HG03378 (cell line): Measurements from ENCODE around the gene MLPH.

Experiments
- ATAC-seq: cut with Tn5 transposase; IDR thresholded peaks from one replicate; pipeline ENCODE4 v1.9.1; 2021; ENCODE audit warnings: mild to moderate bottlenecking, moderate library complexity; ENCODE audit not compliant: unreplicated experiment

The MLPH gene

GRCh38 chr2:237486819-237487448 is at the start of gene MLPH:
TSS of gene MLPH (plus strand) at chr2:237487251. CDS start at chr2:237493427, 6,176 bp downstream.
- no peak for ATAC-seq

GRCh38 chr2:237437566-237437965 is 49.5 kb upstream of the MLPH start:
- no peak for ATAC-seq

DNA sequence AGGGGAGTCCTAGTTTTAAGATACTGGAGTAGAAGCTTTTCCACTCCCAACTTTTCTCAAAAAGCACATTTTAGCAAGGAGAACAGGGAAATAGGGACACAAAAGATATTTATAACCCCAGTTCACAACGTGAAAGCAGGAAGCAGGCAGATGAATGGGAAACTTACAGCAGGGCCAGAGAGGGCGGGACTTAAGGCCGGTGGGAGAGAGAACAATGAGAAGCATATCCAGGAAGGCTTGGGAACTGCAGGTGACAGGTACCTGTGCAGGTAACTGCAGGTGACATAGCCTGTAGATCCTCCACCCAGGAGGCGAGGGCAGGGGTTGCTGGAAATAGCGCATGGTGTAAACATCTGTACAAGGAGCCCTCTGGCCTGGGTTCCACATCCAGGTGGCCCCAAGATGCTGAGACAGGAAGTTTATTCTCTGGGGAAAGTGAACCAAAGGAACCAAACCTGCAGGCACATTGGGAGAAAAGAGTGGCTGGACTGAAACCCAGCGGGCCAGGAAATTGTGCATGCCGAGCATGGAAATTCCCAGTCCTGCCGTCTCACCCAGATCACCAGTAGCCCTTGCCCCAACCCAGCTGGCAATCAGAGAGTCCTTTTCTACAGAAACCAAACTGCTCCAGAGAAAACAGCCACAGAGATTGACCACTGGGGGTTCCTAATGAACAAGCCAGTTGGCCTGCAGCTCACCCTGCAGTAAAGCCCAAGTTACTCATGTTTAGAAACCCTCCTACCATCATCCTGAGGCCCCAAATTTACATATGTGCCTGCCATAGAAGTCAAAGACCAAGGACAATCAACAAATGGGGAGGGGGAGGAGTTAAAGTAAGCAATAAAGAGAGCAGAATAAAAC is 48.7 kb upstream of the MLPH start:
- no peak for ATAC-seq

DNA sequence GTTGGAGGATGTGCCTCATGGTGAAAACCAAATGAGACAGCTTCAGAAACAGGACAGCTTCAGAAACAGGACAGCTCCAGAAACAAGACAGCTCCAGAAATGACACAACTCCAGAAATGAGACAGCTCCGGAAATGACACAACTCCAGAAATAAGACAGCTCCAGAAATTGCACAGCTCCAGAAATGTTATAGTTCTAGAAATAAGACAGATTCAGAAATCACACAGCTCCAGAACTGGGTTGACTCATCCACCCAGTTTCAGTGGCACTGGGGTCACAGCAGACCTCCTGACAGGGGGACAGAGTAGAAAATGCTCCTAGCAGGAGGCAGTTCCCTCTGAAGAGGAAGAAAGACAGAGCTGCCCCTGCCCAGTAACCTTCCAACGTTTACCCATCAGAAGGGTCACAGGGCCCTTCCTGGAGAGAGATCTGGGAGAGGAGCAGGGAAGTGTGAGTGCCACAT is 46.2 kb upstream of the MLPH start:
- no peak for ATAC-seq

DNA sequence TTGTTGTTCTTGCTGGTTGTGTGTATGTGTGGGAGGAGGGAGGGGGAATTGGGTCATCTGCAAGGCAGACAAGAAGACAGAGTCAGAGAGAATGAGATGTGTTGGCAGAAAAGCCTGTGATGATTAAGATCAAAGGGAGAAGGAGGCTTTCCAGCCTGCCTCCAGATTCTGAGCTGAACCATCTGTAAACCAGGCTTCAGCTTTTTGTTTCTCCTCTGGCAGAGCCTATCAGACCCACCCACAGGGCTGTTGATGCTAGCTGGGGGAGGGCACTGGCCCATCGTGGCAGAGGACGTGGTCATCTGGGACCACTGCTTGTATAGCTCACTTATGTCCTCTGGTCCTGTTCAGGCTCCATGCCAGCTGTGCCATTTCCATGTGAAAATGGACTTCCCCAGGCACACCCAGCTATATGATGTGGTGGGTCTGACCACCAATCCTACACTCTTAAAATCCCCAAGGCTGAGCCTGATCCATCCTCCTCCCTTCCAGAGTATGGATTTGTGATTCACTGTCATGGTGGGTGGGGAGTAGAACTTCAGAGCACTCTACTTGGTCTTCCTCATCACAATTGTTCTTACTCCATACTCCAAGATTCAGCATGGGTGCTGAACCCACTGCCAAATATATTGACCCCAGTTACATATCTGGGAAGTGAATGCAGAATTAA is 45.3 kb upstream of the MLPH start:
- ATAC-seq = no peak

DNA sequence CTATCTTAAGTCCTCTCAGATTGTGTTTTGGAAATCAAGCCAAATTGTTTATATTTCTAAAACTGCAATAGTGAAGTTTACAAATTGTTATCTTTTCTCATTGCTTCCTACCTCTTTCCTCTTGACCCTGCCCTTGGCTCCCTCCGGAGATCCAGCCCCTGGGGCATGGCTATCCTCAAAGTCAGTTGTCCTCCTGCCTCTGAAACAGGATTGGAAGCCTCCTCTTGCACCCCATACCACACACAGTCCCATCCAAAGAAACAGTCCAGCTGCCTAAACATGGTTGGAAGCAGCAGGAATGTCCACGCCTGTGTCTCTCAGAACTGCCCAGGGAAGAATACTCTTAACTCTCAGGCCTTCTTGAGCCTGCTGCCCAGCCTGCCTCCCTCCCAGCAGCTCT is 43.0 kb upstream of the MLPH start:
- ATAC-seq = no peak

GRCh38 chr2:237445611-237446337 is 41.3 kb upstream of the MLPH start:
- ATAC-seq = no peak

DNA sequence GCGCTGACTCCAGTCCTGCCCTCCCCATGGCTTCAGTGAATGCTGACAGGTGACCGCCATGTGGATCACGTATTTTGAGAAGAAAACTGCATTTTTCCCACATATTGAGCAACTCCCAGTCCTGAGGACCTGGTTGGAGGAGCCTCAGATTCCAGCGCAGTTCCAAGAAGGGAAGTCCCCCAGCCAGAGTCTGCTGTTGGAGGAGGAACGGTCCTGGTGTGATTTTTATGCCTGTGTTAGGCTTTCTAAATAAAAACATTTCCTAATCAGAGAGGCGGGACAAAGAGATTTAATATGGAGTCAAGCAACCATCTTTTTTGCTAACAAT is 40.7 kb upstream of the MLPH start:
- ATAC-seq = no peak

- no peak for ATAC-seq
Measured at GRCh38 chr2:237447496-237447895, 39.6 kb upstream of the MLPH start.

- ATAC-seq = no peak
Measured at GRCh38 chr2:237448171-237448570, 38.9 kb upstream of the MLPH start.

DNA sequence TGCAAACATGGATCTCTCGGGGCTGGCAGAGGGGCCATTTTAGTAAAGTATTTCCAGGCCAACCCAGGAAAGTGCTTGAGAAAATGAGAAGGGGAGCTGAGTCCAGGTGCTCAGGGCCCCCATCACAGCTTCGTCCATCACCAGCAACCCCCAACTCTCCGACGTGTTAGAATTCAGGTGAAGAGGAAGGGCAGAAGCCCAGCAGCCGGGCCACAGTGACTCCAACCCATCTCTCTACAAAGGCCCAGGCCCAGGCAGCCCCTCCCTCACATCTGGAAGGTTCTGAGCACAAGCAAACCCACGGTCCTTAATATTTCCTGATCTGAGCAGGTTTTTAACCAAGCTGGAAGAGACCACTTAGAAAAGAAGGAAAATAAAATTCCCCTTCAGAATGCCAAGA is 38.4 kb upstream of the MLPH start:
- no peak for ATAC-seq

DNA sequence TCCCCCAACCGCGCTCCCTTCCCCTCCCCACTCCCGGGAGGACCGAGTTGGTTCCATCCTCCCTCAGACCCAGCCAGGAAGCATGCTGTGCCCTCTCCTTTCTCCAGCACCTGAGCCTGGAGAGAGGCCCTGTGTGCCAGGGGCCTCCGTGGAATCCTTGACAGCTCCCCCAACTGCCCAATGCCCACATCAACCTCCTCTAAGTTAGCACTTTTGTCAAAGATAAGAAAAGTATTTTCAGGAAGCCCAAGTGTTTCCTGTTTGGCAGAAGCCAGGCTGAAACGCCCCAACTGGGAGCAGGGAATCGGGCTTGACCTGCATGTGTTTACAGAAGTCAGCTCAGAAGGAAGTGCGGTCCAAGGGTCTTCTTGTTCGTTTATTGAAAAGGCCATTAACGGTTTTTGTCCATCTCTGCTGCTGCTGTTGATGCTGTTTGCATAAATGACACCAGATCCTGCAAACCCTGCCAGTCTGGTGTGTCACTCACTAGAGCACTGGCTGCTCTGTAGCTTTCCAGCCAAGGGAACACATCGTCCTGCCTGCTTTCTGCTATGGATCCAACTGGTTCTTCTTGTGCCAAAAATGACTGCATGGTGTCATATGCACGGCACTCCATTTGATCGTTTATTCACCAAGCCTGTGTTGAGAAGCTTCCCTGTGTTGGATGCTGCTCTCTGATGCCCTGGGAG is 37.7 kb upstream of the MLPH start:
- no peak for ATAC-seq

DNA sequence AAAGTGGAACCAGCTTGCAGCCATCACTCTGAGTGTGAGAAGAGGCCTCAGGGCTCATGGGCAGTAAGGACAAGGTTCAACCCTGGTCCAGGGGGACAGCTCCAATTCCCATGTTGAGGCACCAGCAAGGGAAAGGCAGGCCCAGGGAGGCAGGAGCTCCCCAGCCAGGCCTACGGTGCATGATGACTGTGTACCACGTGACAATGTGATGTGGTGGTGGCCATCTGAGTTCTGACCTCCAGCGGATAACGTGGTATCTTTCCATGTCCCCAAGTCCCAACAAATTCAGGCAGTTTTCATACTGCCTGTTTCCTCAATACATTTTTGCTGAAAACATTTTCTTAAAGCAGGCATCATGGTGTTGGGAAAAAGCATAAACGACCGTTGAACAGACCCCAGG is 36.9 kb upstream of the MLPH start:
- ATAC-seq = no peak

DNA sequence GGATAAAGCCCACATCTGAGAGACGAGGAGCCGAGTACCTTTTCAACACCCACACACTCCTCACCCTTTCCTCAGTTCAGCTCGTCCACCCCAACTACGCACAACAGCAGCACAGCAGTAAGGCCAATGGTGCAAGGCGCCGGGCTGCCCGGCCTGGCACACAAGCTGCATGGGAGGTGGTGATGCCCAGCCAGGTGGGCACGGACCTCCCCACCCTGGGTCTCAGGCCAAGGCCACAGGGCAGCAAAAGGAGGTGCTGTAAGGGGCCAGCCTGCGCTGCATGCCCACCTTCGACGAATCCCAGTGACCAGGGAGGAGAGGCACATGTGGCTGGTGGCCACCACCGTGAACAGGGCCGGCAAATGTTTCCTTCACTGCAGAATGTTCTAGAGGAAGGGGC is 36.5 kb upstream of the MLPH start:
- no peak for ATAC-seq

DNA sequence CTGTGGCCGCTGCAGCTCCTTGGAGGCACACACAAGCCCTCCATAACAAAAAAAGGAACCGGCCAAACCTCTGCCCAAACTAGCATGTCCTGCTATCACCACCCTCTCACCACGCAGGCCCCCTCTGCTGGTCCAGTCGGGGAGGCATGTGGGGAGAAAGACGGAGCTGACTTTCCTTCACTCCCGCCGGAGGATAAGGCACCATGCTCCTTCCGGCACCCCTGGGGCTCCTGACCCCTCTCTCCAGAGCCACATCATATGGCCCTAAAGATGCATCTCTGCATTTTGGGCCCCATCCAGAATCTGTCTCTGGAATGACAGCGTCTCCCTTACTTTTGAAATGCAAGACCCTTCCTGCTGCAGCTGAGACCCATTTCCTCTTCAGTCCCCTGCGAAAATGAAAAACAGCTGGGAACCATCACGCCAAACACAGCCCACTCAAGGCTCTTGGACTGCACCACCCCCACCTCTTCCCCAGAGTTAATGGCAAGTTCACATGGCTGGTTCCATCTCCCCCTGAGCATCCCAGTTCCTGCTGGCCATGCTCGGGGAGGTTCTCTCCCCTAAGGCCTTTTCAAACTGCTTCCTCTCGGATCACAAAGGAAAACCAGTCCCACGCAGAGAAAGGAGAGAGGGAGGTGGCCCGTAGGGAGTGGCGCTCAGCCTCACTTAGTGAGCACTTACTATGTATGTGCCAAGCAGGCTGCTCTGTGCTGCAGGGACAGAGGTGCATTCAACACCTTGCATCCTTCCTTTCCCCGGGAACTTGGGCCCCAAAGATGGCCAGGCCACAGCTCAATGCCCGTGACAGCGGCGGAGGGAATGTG is 35.2 kb upstream of the MLPH start:
- no peak for ATAC-seq

- no peak for ATAC-seq
Measured at GRCh38 chr2:237452861-237453260, 34.2 kb upstream of the MLPH start.

GRCh38 chr2:237453671-237454070 is 33.4 kb upstream of the MLPH start:
- no peak for ATAC-seq

DNA sequence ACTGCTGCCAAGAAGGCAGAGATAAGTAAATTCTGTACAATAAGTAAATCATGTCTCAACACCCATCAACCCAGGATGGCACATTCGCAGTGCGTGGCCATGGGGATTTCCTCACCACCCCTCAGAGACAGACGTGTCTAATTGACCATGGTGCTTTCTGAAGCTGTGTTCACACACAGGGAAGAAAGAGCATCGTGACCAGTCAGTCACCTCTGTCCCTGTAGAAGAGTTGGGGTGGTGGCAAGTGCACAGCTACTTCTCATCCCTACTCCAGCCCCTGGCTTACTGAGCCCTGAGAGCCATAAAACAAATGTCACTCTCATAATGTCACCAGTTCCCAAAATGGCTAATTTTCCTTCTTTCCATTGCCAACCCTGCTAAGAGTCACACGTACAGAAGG is 31.3 kb upstream of the MLPH start:
- ATAC-seq = no peak

DNA sequence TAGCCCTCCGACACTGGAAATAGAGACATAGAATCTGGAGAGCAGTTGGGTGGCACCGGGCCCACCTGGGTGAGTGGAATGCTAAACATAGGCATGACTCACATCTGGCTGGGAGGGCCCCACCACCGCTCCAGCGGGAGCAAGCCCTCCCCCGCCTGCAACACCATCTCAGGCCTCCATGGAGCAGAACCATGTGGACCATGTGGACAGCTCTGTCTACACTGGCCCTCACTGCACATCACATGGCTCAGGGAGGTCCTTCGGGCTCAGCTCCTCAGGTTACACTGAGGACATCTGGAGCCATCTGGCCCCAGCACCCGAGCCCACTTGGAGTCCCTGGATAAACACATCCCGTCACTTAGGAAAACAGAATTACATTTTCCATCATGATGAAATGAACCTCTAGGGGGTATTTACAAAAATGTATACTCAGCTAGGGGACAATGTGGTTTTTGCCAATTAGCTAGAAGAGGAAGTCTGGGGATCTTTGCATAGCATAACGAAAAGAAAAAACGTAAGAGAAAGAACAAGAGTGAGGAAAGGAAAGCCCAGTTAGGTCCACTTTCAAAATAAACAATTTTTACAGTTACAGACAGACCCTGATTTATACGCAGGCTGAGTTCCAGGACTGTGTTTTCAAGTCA is 30.7 kb upstream of the MLPH start:
- no peak for ATAC-seq
